Rectal smooth muscle tissue (tissue), 1 donor: ENCODE measurements around the gene PTPN2.

ENCODE experiments used
- H3K27ac ChIP-seq: one replicate; pipeline ENCODE4 v1.7.0; 2013; ENCODE audit warnings: low read depth, low read length, inconsistent platforms
- H3K27me3 ChIP-seq: one replicate; pipeline ENCODE4 v1.7.0; 2013; ENCODE audit warnings: low read length; ENCODE audit not compliant: control insufficient read depth, insufficient read depth
- H3K36me3 ChIP-seq: one replicate; pipeline ENCODE4 v1.7.0; 2013; ENCODE audit warnings: low read length; ENCODE audit not compliant: control insufficient read depth, insufficient read depth
- H3K4me1 ChIP-seq: one replicate; pipeline ENCODE4 v1.7.0; 2013; ENCODE audit warnings: low read length; ENCODE audit not compliant: control insufficient read depth, insufficient read depth
- H3K4me3 ChIP-seq: one replicate; pipeline ENCODE4 v1.7.0; 2013; ENCODE audit warnings: low read length
- H3K9ac ChIP-seq: one replicate; pipeline ENCODE4 v1.7.0; 2013; ENCODE audit warnings: low read length

PTPN2 gene

DNA sequence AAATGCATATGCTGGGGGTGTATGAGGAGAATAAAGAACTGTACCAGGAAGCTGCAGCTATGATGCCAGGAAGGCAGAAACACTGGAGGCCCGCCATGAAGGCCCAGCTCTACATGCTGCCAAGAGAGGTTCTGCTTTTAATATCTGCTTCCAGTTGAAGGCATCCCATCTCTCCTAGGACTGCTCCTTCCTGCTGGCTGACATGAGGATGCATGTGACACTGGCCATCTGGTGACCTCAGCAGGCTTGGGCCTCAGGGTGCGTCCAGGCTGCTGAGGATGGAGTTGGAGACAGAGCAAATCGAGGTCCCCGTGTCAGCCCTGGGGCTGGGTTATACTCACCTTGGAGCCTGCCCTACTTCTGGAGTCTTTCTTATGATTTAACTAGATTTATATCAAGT is 132.1 kb downstream of the PTPN2 start:
- H3K4me1 ChIP-seq, result no peaks in the 10 kb centered on the region
- H3K27me3 ChIP-seq, result no peaks in the 10 kb centered on the region
- no peak overlapping the region for H3K27ac ChIP-seq
- no peak overlapping the region for H3K9ac ChIP-seq
- H3K36me3 ChIP-seq, result no peaks in the 10 kb centered on the region
- H3K4me3 ChIP-seq, result no peak overlapping the region

DNA sequence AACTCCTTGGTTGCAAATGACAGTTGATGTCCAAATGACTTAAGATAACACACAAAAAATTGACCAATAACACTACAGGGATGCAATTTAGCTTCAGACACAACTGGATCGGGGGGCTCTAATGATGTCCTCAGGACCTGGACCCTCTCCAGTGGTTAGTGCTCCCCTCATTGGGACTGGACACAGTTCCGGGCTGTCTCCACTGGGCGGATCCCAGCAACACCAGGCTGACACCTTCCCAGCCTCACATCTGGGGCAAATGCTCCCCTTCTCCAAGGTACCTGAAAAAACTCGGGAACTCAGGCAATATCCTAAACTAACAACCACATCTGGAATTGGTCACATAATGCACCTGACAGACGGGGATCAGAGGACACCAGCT is 132.5 kb downstream of the PTPN2 start:
- H3K27ac ChIP-seq, result no peak overlapping the region
- no peaks in the 10 kb centered on the region for H3K36me3 ChIP-seq
- H3K4me3 ChIP-seq, result no peak overlapping the region
- no peaks in the 10 kb centered on the region for H3K4me1 ChIP-seq
- H3K9ac ChIP-seq, result no peak overlapping the region
- H3K27me3 ChIP-seq, result no peaks in the 10 kb centered on the region

DNA sequence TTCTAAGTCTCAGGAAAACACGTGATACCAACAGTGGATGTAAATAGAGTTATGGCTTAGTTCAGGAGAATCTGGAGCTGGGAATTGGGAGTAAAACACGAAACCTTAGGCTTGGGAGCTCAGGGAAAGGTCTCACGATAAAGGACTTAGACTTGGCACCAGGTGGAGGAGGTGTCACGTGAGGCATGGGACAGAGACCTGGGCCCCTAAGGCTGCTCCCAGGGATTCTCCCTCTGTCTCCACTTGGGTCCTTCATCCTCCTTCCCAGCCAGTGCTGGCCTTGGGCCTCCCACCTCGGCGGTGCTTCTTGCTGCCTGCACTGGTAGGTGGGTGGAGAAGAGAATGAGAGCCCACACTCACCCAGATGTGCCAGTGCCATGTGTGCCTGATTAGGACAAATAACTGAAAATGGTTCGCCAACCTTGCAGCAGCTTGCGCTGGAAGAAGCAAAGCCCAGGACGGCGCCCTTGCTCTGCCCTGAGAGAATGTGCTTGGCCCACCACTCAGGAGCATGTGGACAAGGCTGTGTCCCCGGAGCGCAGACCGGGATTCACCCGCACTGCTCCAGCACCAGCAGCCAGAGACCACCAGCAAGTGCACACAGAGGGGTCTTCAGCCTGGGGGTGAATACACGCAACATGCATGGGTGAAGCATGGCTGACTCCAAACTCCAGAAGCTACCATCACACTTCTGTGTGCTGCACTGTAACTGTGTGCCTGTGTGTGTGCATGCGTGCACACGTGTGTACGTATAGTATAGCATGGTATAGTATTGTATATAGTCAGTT is 133.1 kb downstream of the PTPN2 start:
- no peak overlapping the region for H3K27ac ChIP-seq
- no peak overlapping the region for H3K9ac ChIP-seq
- no peak overlapping the region for H3K4me3 ChIP-seq
- no peaks in the 10 kb centered on the region for H3K4me1 ChIP-seq
- no peaks in the 10 kb centered on the region for H3K27me3 ChIP-seq
- no peaks in the 10 kb centered on the region for H3K36me3 ChIP-seq

DNA sequence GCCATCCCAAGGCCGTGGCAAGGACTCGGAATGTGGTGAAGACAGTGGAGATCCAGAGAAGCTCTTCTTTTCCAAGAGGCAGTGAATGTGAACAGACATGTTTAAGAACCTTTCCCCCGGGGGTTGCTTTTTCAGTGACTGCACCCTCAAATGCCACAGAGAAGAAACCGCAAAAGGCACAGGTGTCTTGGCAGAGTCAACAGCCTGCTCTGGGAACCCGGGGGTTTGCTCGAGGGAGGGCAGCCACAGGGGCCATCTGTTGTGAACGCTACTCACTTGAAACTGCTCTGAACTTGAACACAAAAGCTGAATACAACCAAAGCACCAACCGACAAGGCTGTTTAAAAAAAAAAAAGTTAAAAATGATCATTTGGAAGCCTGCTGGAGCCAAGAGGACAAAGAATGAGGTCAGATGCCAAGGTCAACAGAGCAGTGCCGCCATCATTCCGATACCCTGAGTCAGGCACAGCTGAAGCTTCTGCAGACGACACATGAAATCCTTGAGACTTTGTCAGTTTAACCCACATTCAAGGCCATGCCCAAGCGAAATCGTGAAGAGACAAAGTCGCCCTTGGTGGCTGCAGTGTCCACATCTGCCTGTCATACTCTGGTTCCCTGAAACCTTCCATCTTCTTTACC is 133.8 kb downstream of the PTPN2 start:
- Histone ChIP-seq H3K27ac (no peak overlapping the region), H3K4me3 (no peak overlapping the region), H3K9ac (no peak overlapping the region), H3K36me3 (no peaks in the 10 kb centered on the region), H3K27me3 (no peaks in the 10 kb centered on the region), H3K4me1 (no peaks in the 10 kb centered on the region)

DNA sequence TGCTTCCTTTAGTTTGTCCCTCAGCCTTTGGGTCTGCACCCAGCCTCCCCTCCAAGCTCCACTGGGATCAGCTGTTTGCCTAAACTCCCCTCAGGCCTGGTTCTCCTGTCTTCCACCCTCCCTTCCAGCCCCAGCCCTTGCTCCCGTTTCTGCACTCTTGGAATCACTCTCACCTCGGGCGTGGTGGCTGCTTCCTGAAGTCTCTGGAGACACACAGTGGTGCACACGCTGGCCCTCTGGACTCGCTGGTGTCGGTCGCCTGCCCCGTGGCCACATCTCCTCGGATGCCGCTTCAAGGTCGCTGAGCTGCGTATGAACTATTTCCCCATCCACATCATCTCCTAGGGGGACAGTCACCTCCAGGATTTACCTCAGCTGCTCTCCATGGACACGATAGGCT is 134.9 kb downstream of the PTPN2 start:
- Histone ChIP-seq H3K36me3 (no peaks in the 10 kb centered on the region), H3K27me3 (no peaks in the 10 kb centered on the region), H3K27ac (no peak overlapping the region), H3K4me3 (no peak overlapping the region), H3K9ac (no peak overlapping the region), H3K4me1 (no peaks in the 10 kb centered on the region)

DNA sequence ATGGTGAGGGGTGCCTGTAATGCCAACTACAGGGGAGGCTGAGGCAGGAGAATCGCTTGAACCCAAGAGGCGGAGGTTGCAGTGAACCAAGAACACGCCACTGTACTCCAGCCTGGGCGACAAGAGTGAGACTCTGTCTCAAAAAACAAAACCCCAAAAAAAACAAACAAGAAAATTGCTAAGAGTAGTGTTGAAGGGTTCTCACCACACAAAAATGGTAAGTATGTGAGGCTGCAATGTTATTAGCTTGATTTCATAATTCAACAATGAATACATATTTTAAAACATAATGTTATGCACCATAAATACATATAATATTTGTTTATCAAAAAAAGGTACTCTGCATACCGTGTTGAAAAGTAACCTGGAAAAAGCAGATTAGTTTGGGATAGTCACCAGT is 135.4 kb downstream of the PTPN2 start:
- H3K9ac ChIP-seq, result no peak overlapping the region
- H3K4me1 ChIP-seq, result no peaks in the 10 kb centered on the region
- no peaks in the 10 kb centered on the region for H3K27me3 ChIP-seq
- no peaks in the 10 kb centered on the region for H3K36me3 ChIP-seq
- H3K4me3 ChIP-seq, result no peak overlapping the region
- H3K27ac ChIP-seq, result no peak overlapping the region

DNA sequence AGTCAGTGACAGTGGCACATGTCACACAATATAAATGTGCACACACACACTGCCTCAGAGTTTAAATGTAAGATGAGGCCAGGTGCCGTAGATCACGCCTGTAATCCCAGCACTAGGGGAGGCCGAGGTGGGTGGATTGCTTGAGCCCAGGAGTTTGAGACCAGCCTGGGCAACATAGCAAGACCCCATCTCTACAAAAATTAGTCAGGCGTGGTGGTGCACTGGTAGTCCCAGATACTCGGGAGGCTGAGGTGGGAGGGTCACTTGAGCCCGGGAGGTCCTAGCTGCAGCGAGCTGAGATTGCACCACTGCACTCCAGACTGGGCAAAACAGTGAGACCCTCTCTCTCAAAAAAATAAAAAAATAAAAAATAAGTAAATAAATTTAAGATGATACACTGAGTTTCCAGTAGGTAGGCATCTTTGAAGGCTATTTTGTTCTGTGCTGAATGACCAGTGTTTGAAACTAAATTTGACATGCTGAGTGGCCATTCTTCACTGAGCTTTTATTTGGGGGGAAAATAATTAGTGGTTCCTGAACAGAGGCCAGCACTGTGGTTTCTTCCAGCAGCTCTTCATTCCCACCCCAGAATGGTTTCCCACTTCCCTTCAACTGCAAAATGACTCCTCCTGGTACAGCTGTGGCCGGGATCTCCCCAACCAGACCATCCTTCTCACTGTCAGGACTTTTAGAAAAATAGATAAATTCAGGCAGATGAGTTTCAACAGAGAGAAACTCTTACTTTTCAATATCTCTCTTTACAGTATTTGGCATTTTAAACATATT is 136.3 kb downstream of the PTPN2 start:
- no peaks in the 10 kb centered on the region for H3K27me3 ChIP-seq
- H3K27ac ChIP-seq, result no peak overlapping the region
- H3K4me3 ChIP-seq, result no peak overlapping the region
- no peaks in the 10 kb centered on the region for H3K36me3 ChIP-seq
- no peak overlapping the region for H3K9ac ChIP-seq
- no peaks in the 10 kb centered on the region for H3K4me1 ChIP-seq

DNA sequence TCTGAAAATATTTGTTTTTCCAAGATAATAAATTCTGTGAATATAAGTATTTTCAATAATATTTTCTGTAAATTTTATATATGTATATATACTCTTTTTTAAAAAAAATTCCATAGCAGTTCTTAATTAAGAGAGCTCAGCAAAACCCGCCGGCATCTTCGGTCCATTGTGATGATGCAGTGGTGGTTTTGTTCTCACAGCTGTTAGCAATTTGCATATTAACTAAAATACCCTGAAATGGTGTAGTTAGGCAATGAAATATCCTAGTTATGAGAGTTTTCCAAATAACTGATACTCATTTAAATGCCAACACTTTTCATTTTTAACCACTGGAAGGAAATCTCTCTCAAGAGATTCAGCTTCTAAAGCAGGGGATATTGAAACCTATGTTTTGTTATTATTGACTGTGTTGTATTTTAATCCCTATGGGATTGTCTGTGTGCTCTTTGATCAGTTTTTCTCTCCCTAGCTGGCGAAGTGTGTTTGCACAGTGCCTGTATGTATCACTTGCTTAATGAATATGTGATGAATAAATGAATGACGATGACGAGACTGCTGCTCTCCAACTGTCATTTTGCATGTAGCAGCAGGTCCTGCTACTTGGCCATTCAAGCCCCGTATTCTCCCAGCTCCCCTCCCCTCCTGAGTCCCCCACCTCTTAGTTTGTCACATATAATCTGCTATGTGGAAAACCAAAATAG is 138.8 kb downstream of the PTPN2 start:
- H3K36me3 ChIP-seq, result no peaks in the 10 kb centered on the region
- H3K27ac ChIP-seq, result no peak overlapping the region
- no peaks in the 10 kb centered on the region for H3K4me1 ChIP-seq
- no peak overlapping the region for H3K4me3 ChIP-seq
- H3K9ac ChIP-seq, result no peak overlapping the region
- H3K27me3 ChIP-seq, result no peaks in the 10 kb centered on the region

DNA sequence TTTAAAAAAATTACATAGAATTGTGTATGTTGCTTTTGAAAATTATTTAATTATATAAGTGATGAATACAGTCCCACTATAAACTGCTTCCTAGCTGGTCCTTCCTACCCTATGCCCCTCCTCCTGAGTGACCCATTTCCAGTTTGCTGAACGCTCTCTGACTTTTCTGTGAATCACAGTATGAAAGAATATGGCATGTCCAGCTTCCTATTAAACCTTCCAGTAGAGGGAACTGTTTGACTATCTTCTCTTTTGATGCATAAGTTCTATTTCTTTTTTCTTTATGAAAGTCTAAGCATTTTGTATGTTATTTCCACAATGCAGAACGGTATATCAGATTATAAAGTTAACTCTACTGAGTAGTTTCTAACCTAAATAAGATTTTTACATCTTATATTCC is 139.9 kb downstream of the PTPN2 start:
- no peak overlapping the region for H3K27ac ChIP-seq
- H3K27me3 ChIP-seq, result no peaks in the 10 kb centered on the region
- no peaks in the 10 kb centered on the region for H3K4me1 ChIP-seq
- H3K9ac ChIP-seq, result no peak overlapping the region
- no peaks in the 10 kb centered on the region for H3K36me3 ChIP-seq
- H3K4me3 ChIP-seq, result no peak overlapping the region

DNA sequence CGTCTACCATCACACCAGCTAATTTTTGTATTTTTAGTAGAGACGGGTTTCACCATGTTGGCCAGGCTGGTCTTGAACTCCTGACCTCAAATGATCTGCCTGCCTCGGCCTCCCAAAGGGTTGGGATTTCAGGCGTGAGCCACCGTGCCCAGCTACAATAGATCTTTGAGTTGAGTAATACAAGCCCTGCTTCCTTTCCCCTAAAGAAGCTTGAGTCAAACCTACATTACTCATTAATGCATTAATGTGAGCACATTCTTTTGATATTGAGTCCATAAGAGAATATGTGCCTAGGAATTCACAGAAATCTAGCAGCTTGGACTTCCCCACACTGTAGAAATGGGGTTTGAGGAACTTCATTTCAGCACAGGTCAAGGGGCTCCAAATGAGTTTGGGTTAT is 141.6 kb downstream of the PTPN2 start:
- no peak overlapping the region for H3K4me3 ChIP-seq
- no peaks in the 10 kb centered on the region for H3K36me3 ChIP-seq
- no peaks in the 10 kb centered on the region for H3K27me3 ChIP-seq
- no peak overlapping the region for H3K9ac ChIP-seq
- H3K27ac ChIP-seq, result no peak overlapping the region
- H3K4me1 ChIP-seq, result no peaks in the 10 kb centered on the region
